ENCODE measurements around the gene TRAPPC6A.

TRAPPC6A gene

GRCh38 chr19:45156011-45156630, 21.9 kb downstream of the TRAPPC6A start:
- no peak for TF ChIP-seq RAD21 (IDR thresholded peaks at IDR 0.05; ENCODE audit: low read depth)
- no peak for TF ChIP-seq TAF1 (IDR thresholded peaks at IDR 0.05; ENCODE audit: low read depth)
- TF ChIP-seq FOXM1 (IDR thresholded peaks at IDR 0.05; ENCODE audit: borderline replicate concordance, low read depth): no peak
- TF ChIP-seq YY1 (IDR thresholded peaks at IDR 0.05; ENCODE audit: low read depth): no peak
- TF ChIP-seq, protein P1, sequence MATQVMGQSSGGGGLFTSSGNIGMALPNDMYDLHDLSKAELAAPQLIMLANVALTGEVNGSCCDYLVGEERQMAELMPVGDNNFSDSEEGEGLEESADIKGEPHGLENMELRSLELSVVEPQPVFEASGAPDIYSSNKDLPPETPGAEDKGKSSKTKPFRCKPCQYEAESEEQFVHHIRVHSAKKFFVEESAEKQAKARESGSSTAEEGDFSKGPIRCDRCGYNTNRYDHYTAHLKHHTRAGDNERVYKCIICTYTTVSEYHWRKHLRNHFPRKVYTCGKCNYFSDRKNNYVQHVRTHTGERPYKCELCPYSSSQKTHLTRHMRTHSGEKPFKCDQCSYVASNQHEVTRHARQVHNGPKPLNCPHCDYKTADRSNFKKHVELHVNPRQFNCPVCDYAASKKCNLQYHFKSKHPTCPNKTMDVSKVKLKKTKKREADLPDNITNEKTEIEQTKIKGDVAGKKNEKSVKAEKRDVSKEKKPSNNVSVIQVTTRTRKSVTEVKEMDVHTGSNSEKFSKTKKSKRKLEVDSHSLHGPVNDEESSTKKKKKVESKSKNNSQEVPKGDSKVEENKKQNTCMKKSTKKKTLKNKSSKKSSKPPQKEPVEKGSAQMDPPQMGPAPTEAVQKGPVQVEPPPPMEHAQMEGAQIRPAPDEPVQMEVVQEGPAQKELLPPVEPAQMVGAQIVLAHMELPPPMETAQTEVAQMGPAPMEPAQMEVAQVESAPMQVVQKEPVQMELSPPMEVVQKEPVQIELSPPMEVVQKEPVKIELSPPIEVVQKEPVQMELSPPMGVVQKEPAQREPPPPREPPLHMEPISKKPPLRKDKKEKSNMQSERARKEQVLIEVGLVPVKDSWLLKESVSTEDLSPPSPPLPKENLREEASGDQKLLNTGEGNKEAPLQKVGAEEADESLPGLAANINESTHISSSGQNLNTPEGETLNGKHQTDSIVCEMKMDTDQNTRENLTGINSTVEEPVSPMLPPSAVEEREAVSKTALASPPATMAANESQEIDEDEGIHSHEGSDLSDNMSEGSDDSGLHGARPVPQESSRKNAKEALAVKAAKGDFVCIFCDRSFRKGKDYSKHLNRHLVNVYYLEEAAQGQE (IDR thresholded peaks at IDR 0.05; ENCODE audit: low read depth): no peak

- TF ChIP-seq MAX (IDR thresholded peaks at IDR 0.05) (no peak), YY1 (IDR thresholded peaks at IDR 0.05; ENCODE audit: low read depth) (no peak), CEBPB (IDR thresholded peaks at IDR 0.05) (no peak)
Observed at GRCh38 chr19:45154064-45154827, 23.8 kb downstream of the TRAPPC6A start.

DNA sequence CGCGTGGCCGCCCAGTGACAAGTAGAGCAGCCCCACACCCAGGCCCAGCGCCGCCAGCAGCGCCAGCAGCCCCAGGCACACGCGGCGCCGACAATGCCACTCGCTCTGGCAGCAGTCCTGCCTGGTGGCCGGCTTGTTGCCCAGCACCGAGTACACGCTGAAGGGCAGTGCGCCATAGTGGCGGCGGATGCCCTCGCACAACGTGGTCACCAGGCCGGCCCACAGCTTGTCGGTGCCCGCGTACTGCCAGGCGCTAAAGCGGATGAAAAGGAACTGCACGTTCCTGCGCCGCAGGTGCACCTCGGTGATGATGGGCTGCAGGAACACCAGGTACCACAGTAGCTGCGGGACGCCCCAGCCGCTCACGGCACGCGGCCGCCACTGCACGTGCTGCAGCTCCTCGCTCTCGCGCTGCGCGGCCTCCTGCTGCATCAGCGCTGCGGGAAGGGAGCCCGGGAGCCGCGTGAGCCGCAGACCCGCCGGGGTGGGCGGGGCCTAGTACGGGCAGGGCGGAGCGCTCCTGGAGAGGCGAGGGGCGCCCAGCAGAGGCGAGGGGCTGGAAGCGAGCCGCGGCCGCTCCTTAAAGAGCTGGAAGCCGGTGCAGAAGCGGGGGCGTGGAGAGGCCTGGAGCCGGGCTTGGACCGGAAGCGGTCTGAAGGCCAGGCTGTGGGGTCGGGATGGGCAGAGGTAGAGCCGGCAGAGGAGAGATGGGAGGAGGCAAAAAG, 24.5 kb downstream of the TRAPPC6A start:
- no peak for TF ChIP-seq CREB1 (IDR thresholded peaks at IDR 0.05; ENCODE audit: low read depth)

GRCh38 chr19:45152504-45153338, 25.3 kb downstream of the TRAPPC6A start:
- TF ChIP-seq EP300 (IDR thresholded peaks at IDR 0.05; ENCODE audit: borderline replicate concordance): no peak
- TF ChIP-seq FOXM1 (IDR thresholded peaks at IDR 0.05; ENCODE audit: borderline replicate concordance, low read depth): no peak
- TF ChIP-seq ZBTB7A (IDR thresholded peaks at IDR 0.05; ENCODE audit: low read depth): no peak
- no peak for TF ChIP-seq MAX (IDR thresholded peaks at IDR 0.05)
- no peak for TF ChIP-seq RAD21 (IDR thresholded peaks at IDR 0.05; ENCODE audit: low read depth)
- no peak for TF ChIP-seq TAF1 (IDR thresholded peaks at IDR 0.05; ENCODE audit: low read depth)
- no peak for TF ChIP-seq TEAD4 (IDR thresholded peaks at IDR 0.05)
- no peak for TF ChIP-seq YY1 (IDR thresholded peaks at IDR 0.05; ENCODE audit: low read depth)
- no peak for TF ChIP-seq CEBPB (IDR thresholded peaks at IDR 0.05)
- no peak for TF ChIP-seq CREB1 (IDR thresholded peaks at IDR 0.05; ENCODE audit: low read depth)
- no peak for TF ChIP-seq EGR1 (IDR thresholded peaks at IDR 0.05)
- TF ChIP-seq, protein P2, sequence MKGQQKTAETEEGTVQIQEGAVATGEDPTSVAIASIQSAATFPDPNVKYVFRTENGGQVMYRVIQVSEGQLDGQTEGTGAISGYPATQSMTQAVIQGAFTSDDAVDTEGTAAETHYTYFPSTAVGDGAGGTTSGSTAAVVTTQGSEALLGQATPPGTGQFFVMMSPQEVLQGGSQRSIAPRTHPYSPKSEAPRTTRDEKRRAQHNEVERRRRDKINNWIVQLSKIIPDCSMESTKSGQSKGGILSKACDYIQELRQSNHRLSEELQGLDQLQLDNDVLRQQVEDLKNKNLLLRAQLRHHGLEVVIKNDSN (IDR thresholded peaks at IDR 0.05): no peak
- TF ChIP-seq, protein P1 (IDR thresholded peaks at IDR 0.05; ENCODE audit: low read depth): no peak
- TF ChIP-seq NFIC (IDR thresholded peaks at IDR 0.05): no peak
- TF ChIP-seq TCF12 (IDR thresholded peaks at IDR 0.05; ENCODE audit: low read depth): no peak

- TF ChIP-seq TEAD4 (IDR thresholded peaks at IDR 0.05): no peak
- no peak for TF ChIP-seq YY1 (IDR thresholded peaks at IDR 0.05; ENCODE audit: low read depth)
- TF ChIP-seq, protein P1 (IDR thresholded peaks at IDR 0.05; ENCODE audit: low read depth): no peak
- TF ChIP-seq NFIC (IDR thresholded peaks at IDR 0.05): no peak
- TF ChIP-seq TAF1 (IDR thresholded peaks at IDR 0.05; ENCODE audit: low read depth): no peak
- TF ChIP-seq EP300 (IDR thresholded peaks at IDR 0.05; ENCODE audit: borderline replicate concordance): no peak
- TF ChIP-seq, protein P2 (IDR thresholded peaks at IDR 0.05): no peak
- no peak for TF ChIP-seq MAX (IDR thresholded peaks at IDR 0.05)
- no peak for TF ChIP-seq FOXM1 (IDR thresholded peaks at IDR 0.05; ENCODE audit: borderline replicate concordance, low read depth)
- TF ChIP-seq EGR1 (IDR thresholded peaks at IDR 0.05): no peak
Observed at GRCh38 chr19:45151821-45152503, 26.1 kb downstream of the TRAPPC6A start.
